NCI-H2081 (cell line): ENCODE data around the gene BEND5.

Source experiments
- DNase-seq, 2 experiments: peaks; one replicate each; lab custom pipeline; 2025; lab: John Stamatoyannopoulos, UW

BEND5 gene

DNA sequence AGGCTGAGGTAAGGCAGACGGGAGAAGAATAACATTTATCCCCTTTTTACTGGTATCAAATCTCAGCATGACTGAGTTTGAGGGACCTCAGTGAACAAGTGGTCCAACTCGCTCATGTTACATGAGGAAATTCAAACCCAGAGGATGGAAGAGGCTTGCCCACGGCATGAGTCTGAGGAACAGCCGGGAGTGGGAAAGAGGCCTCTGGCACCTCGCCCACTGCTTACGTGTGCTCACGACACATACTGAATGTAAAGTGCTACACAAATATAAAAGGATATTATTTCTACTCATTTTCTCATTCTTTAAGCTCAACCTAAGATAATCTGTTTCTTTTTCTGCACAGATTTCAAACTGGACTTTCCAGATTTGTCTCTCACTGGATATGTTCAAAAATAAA is 14.7 kb downstream of the BEND5 start:
- no peak for DNase-seq

GRCh38 chr1:48761411-48761810 is 15.3 kb downstream of the BEND5 start:
- no peak for DNase-seq

DNA sequence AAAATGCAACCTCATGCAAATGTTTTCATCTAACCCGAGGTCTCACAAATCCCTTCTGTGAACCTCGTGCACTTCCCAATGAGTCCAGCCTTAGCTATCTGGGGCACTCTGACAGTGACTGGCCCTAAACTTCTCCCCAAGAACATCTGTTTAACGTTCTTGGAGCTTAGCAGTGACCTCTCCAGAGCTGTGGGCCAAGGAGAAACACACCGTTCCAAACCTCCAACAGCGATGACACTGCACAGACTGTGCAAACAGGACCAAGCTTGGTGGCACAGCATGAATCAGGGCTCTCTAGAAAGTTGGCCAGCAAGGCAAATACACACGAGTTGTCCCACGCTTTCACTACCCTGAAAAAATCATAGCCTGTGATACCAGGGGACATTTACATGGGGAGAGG is 15.8 kb downstream of the BEND5 start:
- no peak for DNase-seq

DNA sequence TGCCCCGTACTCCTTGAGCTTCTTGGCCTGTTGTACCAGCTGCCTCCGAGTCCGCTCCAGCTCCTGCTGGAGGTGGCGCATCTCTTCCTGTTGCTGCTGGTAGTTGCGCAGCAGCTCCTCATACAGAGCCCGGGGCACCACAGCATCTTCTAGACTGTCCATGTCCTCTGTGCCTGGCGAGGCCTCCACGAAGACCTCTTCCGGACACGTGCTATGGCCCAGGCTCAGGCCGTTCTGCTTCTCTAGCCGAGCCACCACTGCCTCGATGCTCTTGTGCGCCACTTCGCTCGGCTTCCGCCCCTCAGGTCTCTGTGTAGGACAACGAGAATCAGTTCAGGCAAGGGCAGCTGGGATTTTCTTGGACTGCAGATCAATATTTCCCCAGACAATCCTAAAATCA is 17.7 kb downstream of the BEND5 start:
- no peak for DNase-seq

DNA sequence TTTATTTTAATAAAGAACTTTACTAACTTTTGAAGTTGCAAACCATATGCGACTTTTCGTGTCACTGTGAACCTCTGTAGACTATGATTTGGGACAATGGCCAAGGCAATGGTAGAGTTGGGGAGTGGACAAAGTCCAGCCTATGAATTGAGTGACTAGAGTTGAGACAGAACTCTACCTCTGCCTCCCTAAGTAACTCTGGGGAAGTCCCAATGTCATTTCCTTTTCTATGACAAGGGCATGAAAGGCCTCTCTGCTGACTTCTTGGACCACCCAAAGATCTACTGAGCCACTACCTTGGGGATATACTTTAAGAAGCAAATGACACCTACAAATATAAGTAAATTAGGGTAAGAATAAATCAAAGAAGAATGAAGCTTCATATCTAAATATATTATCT is 19.3 kb downstream of the BEND5 start:
- DNase-seq = no peak

DNA sequence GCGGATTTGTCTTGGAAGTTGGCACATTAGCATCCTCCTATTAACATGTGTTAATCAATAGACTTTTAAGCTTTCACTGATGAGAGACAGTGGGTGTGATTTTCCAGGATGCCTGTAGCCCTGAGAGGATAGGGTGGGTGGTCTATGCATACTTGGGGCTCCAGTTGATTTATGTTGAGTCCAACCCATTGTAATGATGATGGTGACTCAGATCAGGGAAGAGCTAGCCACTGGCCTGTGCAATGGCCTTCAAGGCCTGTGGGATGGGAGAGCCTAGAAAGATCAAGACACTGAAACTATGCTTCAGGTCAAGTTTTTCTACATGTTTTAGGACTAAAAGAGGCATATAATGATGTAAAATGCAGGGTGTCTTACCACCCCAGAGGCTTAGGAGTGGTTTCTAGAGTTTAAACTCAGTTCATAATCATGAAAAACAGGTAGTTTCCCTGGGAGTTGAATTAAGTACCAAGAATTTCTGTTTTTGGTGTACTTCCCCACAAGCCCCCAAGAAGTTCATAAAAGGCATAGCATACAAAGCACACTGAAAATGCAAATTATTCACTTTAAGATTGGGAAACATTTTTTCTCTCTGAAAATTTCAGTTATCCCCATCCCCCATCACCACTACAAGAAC is 19.9 kb downstream of the BEND5 start:
- no peak for DNase-seq

- no peak for DNase-seq
These were observed 23.4 kb downstream of the BEND5 start for GRCh38 chr1:48753293-48753692.

- DNase-seq = no peak
These were observed 26.6 kb downstream of the BEND5 start for GRCh38 chr1:48750109-48750508.

DNA sequence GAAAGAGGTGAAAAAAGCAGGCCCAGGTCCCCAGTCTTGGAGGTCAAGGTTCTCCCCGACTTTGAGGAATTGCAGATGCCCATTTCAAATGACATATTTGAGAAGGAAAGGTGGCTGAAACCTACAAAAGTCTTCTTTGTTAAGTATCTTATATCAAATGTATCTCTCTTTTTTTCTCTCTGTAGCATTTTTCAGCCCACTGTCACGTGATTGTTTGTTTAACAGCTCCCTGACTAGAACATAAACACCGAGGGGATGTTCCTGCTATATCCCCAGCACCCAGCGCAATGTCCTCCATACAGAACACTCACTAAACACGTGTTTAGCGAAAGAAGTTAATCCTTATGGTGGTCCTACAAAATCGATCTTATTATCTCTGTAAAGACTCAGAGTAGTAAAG is 27.6 kb downstream of the BEND5 start:
- DNase-seq = no peak

DNA sequence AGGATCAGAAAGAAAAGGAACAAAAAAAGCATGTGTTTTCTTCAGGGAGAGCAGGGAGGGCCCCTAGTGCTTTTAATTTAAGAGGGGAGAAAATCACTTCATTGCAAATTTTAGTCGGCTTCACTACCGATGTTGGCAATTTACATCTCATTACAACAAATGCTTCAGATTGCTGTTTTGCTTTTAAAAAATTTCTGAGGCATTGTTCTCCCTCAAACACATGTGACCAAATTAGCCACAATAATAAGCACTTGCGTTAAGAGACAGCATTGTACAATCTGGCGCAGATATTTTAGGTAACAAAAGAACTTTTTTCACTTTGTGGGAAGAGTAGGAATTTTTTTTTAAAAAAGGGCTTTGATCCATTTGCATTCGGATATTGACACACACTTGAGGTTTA is 29.8 kb downstream of the BEND5 start:
- DNase-seq = no peak

GRCh38 chr1:48744032-48744431 is 32.7 kb downstream of the BEND5 start:
- DNase-seq = peak in 1 of 2 experiments; percentile 10

GRCh38 chr1:48743480-48743879 is 33.2 kb downstream of the BEND5 start:
- DNase-seq = no peak

DNA sequence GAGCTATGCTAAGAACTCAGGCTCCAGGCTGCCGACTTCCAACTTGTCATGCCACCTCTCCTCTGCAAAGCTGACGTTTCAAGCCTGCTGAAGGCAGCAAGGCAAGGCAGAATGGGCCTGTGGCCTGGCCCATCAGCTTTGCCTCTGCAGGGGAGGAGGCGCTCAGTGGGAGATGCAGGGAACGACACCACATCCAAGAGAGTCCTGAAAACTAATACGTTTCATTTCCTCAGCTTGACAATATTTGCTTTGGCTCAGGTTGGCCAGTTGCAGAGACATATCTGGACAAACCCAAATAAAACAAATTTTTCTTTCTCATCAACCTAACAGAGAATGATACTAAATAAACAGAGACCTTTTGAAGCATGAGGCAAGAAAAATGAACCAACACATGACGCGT is 35.3 kb downstream of the BEND5 start:
- peak; percentile 24 to 68 for DNase-seq

DNA sequence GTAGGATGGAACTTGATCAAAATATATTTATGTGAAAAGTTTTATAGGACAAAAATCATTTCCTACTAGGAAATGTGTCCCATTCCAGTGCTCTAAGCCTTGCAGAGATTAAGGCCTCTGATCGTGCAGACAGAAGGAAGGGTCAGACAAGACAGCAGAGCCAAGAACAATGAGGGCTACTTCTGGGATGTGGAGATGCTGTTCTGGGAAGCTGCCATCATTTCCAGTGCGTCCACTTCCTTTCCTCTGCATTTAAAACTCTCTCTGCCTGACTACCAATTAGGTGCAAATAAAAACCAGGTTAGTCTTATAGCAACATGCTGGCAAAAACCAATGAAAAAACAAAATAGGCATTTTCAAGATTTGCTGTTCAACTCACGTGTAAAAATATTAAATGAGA is 36.1 kb downstream of the BEND5 start:
- no peak for DNase-seq

DNA sequence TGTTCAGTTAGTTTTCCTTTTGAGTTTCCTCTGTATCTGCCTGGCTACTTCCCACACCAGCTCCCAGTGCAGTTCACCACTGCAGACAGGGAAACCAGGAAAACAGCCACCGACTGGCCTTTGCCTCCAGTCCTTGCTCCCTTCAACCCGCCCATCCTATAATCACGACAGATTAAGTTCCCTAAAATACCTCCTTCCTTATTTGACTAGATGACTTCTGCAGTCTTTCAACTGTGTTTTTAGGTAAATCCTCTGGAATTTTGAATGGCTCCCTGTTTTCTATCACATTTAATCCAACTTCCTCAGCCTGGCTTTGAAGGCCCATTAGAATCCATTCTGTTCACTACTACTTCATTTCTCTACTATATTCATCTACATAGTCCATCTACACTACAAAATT is 37.6 kb downstream of the BEND5 start:
- DNase-seq = no peak

DNA sequence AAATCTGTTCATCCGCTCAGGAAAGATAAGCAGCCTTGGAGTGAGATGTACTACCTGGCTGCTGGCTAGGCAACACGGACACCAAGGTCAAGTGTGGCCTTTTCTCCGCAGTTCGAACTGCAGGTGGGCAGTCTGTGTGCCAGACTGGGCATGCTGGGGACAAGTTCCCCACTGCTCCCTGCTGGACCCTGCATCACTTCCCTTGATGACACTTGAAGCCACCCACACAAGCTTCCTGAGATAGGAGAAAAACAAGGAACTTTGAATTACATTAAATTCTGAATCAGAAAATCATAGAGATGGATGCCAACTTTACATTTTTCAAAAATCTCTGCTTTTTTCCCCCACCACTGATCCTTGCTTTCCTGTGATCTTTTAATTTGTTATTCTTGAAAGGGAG is 38.3 kb downstream of the BEND5 start:
- DNase-seq = no peak

- no peak for DNase-seq
These were observed 40.9 kb downstream of the BEND5 start for GRCh38 chr1:48735796-48736195.

DNA sequence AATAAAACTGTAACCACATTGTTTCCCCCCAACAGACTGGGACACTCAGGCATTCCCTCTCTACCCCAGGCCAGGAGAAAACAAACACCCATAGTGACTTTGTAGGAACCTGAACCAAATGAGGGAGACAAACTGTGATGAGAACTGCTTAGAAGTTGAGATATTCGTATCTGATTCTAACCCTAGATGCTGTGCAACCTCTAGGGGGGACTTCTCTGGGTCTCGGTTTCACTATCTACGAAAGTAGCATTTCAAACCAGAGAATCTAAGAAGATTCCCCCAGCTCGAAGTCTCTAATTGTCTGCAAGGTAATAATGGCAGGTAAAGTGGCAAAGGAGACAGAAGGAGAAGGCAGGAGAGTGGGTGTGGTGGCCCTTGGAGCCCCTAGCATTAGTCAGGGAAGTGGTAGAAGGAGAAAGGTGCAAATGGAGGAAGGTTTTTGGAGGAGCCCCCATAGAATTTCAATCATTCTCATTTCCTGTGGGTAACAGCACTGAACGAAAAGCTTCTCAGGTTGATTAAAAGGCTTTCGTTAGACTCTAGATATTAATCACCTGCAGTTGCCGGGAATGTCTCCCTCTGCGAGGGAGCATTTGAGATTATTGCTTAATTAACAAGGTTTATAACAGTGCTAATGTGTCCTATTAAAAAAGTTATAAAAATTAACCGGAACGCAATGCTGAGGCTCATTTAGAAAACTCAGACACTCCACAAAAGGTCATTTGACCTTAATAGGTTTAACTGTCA is 46.4 kb downstream of the BEND5 start:
- DNase-seq = no peak

GRCh38 chr1:48728584-48728983 is 48.1 kb downstream of the BEND5 start:
- no peak for DNase-seq

- no peak for DNase-seq
These were observed 50.0 kb downstream of the BEND5 start for GRCh38 chr1:48726557-48727215.

DNA sequence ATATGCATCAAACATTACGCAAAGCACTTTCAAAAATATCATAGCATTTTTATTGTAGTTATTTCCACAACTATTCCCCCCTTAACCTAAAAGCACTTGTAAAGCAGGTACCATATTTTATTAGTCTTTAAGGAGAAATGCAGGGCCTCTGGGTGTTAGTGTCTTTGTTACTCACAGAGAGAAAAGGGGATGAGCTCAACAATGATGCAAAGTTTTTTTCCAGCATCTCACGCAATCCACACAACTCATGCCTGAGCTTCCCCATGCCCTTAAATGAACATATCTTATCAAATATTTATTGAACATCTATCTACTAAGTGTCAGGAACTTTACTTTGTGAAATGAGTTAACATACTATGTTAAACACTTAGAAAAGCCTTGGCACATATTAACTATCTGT is 50.6 kb downstream of the BEND5 start:
- no peak for DNase-seq

- no peak for DNase-seq
These were observed 51.2 kb downstream of the BEND5 start for GRCh38 chr1:48725341-48726046.

GRCh38 chr1:48720929-48721328 is 55.8 kb downstream of the BEND5 start:
- DNase-seq = no peak
